Cortex of kidney (tissue), 1 donor: ENCODE measurements around the gene COL25A1.

Source experiments
- DNase-seq: peaks from one replicate; lab custom pipeline; 2025; lab: John Stamatoyannopoulos, UW

The COL25A1 gene

DNA sequence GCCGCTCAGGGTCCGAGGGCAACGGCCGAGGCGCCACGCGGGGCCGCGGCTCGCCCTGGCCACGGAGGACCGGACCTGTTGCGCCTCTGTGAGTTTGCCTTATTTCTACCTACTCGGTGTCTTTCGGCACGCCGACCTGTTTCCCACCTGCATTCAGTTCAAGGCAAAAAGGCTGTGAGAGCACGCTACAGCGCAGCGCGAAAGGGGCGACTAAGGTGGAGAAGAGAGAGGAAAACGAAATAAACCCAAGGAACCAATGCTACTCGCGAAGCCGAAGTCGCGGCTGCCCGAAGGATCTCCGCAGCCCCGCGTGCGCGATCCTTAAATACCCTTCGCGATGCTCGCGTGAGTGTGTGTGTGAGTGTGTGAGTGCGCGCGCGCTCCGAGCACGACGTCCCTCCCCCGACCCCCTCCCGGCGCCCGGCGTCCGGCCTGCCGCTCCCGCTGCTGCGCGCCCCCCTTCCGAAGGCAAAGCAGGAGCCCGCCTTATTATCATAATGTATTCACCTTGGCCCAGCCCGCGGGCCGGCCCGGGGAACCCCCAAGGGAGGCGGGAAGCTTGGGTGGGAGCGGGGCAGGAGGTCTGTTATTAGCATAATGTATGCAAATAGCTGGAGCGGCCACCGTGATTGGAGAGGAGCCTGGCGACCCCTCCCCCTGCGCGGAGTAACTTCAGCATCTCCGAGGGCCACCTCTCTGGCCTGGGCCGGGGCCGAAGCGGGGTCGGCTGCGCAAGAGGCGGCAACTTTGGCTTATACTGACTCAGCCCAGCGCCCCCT lies at the start of gene COL25A1:
Gene COL25A1, minus strand, starts transcription at position 298 of the 779 bp plus-strand sequence.
- DNase-seq = no peak

GRCh38 chr4:109350121-109350520 lies 47.7 kb upstream of the COL25A1 start:
- no peak for DNase-seq

- DNase-seq = no peak
These were observed 32.0 kb upstream of the COL25A1 start for GRCh38 chr4:109334129-109335105.

- DNase-seq = no peak
These were observed 30.5 kb upstream of the COL25A1 start for GRCh38 chr4:109332926-109333464.

DNA sequence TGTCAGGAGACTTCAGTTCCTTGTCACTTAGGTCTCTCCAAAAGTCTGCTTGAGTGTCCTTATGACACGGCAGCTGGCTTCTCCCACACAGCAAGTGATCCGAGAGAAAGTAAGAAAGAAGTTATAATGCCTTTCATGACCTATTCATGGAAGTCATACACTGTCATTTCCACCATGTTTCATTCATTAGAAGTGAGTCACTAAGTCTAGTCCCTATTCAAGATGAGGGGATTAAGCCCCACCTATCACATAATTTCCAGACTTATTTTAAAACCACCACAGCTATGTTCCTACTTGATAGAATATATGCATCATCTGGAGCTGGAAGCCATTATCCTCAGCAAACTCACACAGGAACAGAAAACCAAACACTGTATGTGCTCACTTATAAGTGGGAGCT lies 25.2 kb upstream of the COL25A1 start:
- DNase-seq = no peak

DNA sequence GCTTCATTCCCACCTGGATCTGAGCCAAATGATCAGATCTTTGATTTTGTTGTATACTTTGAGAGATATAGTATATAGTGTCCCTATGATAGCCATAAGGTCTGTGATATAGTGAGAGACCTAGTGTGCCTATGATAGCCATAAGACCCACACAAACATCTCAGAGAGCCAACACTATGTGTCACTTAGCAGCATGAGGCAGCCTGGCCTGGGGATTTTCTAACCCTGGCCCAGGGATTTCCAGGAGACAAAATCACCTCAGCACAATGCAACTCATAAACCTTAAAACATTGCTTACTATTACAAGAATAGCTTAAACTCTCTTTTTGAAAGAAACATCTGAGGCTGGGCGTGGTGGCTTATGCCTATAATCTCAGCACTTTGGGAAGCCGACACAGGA lies 23.2 kb upstream of the COL25A1 start:
- DNase-seq = no peak

- DNase-seq = no peak
These were observed 20.9 kb upstream of the COL25A1 start for GRCh38 chr4:109323348-109323747.

- no peak for DNase-seq
These were observed 18.8 kb upstream of the COL25A1 start for GRCh38 chr4:109321232-109321631.

GRCh38 chr4:109319684-109320083 lies 17.2 kb upstream of the COL25A1 start:
- no peak for DNase-seq

GRCh38 chr4:109319156-109319555 lies 16.7 kb upstream of the COL25A1 start:
- no peak for DNase-seq

GRCh38 chr4:109315818-109316217 lies 13.4 kb upstream of the COL25A1 start:
- no peak for DNase-seq

GRCh38 chr4:109315341-109315740 lies 12.9 kb upstream of the COL25A1 start:
- DNase-seq = no peak

DNA sequence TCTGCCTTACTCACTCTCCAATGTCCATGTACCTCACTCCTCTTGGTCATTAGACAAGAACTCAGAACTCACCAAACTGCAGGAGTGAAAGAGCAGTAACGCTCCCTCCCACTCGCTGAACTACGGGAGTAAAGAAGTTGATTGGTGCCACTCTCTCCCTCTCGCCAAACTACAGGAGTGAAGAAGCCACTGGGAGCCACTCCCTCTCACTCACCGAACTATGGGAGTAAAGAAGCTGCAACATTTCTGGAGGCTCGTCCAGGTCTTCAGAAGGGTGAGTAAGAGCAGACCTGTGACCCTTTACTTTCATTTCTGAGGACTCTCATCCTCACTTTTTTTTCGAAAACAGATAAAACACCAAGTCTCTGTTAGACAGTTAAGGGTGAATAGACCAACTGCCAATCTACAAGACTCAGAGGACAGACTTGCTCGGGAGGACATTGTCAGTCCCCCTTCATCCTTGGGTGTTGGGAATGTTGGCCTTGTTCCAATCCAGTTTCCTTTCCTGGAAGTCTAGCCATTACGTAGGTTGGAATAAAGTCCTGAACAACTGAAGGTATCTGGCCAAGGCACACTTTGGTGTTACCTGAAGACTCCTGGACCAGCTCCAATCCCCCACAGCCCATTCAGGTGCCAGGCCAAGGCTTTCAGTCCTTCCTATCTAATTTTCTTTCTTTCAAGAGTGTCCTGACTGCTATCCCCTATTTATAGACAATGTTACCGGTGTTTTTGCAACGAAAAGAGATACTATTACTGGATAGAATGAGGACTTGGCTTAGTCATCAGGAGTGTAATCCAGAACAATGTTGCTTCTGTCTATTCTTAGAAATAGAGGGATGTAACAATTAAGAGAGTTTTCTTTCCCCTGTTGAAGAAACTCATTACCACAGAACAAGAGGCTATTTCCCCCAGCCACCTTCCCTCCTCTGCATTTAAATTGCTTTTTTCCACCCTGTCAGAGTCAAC lies 11.0 kb upstream of the COL25A1 start:
- DNase-seq = no peak

DNA sequence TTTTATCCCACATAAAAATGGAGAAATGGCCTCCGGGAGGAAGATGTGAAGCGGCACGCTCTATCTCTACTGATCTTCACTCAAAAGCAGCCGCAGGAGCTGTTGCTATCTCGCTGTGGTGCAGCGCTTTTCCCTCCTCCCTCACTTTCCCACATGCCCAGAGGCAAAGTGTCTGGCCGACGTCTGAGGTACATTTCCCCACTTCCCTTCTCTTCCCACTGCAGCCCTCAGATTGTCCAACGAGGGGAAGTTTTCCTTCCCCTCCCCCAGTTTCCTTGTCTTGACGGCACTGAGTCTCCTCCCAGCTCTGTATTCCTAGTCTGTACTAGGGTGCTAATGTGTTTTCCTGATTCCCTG lies 660 bp upstream of the COL25A1 start:
- DNase-seq = no peak

DNA sequence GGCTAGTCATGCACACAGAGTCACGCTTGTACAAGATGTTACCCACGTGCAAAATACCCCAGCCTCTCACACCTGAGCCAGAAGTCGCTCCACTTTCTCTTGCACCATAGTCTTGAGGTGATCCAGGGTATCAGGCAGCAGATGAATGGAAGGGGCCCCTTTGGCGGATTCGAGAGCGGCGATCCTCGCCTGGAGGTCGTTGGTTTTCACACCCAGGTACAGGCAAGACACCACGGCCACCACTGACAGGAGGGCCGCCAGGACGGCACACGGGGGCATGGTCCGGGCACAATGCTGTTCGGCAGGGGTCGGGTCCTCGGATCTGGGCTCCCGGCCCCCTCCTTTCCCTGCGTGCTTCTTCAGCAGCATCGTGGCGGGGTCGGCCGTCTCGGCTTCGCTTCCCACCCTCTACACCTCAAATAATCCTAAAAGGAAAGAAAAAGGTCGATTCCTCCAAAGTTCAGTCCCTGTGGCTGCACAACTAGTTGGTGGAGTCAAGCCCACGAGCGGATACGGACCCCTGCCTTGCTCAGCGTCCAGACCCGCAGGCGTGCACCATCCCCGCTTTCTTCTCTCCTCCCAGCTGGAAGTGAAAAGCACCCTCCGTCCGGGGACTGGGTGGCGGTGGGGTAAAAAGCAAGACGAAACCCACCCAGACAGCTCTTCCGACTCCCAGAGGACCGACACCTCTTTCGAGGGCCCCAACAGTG lies 652 bp downstream of the COL25A1 start:
- DNase-seq = no peak

DNA sequence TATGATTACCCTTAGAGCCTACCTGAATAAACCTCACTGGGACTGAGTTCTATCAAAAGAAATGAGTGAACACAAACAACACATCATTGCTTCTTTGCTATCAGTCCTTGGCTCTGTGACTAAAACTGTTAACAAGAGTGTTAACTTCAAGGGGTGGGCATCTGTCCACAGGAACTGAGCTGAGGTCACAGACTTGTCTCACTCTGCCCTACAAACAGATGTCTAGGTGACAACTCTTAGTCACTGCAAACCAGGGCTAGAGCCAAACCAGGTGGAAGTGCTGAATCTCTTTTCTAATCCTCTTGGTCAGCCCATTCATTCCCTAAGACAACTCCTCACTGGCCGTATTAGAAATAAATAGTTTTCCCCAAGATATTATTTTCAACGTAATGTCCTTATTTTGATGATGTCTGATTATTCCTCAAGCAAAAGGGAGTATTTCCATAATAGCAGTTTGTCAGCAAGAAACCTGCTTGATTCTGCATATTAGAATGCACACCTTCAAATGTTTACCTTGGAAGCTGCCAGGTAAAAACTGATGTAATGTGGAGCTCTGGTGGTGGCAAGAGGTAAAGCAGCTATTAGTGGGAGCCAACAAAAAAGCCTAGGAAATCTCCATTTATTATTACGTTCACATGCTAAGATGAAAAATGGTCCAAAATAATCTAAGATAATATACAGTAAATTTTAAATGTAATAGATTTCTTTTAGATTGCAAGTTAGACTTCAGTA lies 4.0 kb downstream of the COL25A1 start:
- DNase-seq = no peak

GRCh38 chr4:109296527-109296926 lies 5.9 kb downstream of the COL25A1 start:
- no peak for DNase-seq

DNA sequence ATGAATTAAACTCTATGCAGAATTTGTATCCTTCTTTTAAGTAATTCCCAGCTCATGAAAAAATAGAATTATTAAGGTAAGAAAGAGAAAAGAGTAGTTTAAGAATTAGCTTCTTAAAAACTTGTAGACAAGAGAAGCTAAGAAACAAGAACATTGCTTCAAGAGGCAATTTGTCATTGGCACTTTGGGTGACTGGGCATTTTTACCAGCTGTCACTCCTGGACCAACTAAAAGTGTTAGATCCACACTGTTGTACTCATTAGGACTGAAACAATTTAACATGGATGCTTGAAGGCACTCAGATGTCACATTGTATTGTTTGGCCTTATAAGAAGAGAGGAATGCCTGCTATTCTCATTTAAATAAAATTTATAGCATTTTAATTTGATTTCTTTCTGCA lies 7.4 kb downstream of the COL25A1 start:
- no peak for DNase-seq

DNA sequence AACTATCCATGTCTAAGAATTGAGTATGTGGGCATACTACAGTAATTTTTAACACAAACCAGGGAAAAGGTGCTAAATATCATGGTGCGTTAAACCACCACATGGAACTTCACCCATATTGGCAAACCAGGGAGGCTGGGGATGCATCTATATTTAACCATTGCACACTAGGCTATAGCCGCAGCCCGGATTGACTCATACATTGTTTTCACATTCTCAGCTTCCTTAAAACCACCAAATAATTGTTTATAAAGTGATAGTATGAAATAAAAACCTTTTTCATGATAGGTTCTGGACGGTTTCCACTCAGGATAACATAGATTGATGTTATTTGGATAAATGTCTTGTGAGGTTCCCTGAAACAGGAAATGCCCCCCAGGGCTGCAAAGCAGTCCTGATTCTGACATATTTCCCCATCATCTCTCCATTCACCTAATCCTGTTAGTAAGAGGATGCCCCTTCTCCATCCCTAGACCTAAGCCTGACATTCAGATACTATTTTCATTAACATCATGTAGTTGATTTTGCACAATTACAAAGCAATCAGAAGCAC lies 7.9 kb downstream of the COL25A1 start:
- no peak for DNase-seq

DNA sequence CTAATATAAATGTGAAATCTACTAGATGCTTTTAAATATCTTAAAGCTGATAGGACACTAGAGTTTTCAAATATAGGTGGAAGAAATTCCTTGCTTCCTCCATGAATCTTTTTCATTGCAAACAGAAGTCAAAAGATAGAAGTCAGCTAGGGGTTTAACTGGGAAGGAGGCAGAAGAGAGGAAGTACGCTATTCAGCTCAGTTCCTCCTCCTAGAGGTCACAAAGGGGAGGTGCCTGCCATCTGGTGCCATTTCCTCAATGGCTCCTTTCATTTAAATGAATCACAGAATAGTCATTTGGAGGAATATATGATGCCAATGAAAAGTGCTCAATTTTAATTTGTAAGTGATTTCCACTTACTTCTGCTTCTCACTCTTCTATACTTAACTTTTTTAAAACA lies 8.5 kb downstream of the COL25A1 start:
- DNase-seq = no peak
